GM21360 (cell line): ENCODE measurements around the gene MAOB.

ENCODE experiments used
- ATAC-seq: cut with Tn5 transposase; IDR thresholded peaks from one replicate; pipeline ENCODE4 v1.9.1; 2021; ENCODE audit warnings: mild to moderate bottlenecking, moderate library complexity; ENCODE audit not compliant: unreplicated experiment

The MAOB gene

DNA sequence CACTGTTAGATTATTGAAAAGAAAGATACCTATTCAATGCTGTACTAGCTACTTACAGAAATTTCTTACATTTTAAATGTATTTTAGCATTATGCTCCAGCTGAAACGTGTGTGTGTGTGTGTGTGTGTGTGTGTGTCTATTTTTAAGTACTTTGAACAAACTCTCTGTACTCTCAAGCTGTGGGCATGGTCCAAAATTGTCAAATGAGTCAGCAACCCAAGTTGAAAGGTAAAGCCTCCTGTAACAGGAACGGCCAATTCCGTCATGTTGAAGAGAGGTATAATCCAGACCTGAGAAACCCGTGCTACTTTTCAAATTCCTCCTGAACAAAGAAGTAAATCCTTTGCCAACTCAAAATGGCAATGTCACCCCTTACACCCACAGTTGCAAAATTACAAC is 20.5 kb downstream of the MAOB start:
- no peak for ATAC-seq

DNA sequence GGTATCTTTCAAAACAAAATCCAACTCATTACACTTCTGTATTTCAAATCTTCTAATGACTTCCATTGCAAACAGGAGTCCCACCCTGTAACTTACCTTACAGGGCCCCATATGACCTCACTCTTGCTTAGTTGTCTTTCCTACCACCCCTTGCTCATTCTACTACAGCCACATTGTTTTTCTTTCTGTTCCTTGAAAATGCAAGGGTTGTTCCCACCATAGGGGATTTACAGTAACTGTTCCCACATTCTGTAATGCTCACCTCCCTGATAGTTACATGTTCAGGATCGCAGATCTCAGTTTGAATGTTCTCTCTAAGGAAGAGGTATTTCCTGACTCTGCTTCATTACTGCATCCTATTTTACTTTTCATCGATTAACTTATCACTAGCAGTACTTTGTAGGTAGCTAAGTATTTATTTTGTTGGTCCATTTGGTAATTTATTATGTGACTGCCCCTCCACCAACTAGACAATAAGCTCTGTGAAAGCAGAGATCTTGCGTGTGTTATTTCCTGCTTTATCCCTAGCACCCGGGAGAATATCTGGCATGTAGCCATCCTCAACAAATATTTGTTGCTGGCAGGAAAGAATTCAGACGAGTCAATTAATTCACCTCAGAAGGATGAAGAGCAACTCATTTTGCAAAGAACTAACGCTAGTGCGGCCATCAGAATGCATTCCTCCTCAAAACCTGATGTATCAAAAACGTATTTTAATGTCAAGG is 21.4 kb downstream of the MAOB start:
- no peak for ATAC-seq

DNA sequence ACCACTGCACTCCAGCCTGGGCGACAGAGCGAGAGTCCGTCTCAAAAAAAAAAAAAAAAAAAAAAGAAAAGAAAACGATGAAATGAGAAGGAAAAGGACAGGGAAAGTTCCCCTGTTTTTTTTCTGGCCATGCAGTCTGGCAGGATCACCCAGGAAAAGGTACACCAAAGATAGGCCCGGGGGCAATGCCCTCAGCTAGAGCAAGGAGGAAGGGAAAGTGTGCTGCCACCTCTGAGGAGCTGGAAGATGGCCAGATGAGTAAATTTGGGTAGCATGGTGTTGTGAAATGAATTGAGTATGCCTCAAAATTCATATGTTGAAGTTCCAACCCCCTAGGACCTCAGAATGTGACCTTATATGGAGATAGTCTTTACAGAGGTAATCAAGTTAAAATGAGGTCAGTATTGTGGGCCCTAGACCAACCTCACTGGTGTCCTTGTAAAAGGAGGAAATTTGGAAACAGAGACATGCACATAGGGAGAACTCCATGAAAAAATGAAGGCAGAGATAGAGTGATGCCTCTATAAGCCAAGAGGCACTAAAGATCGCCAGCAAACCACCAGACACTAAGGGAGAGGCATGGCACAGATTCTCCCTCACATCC is 28.9 kb downstream of the MAOB start:
- ATAC-seq, result no peak

DNA sequence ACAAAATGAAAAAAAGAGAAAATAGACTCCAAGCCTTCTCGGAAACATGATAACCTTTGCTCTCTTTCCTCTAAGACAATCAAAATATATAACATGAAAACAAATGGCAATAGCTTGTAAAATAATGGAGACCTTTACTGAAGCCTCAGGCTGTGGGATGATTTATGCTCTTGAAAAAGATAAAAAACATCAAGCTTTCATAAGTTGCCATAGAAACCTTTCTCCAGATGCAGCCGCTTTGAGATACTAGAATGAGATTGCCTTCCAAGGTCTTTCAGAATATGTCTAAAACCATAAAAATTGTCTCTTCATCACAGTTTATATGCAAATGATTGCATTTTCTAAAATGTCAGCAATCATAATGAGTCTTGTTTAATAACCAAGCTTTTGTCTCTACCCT is 31.6 kb downstream of the MAOB start:
- no peak for ATAC-seq

DNA sequence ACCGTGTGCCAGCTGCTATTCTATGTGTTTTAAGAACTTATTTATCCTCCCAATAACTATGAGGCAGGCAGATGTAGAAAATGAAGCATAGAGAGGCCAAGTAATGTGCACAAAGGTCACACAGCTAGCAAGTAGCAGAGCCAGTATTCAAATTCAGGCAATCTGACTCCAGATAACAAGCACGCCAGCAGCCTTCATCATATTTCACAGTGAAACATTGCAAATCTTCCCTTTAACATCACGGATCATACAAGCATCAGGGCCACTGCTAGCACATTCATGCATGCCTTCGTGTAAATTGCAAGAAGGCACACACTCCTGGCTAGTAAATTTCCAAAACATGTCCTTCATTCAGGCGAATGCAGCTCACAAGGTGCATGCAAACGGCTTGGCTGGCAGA is 33.1 kb downstream of the MAOB start:
- no peak for ATAC-seq

DNA sequence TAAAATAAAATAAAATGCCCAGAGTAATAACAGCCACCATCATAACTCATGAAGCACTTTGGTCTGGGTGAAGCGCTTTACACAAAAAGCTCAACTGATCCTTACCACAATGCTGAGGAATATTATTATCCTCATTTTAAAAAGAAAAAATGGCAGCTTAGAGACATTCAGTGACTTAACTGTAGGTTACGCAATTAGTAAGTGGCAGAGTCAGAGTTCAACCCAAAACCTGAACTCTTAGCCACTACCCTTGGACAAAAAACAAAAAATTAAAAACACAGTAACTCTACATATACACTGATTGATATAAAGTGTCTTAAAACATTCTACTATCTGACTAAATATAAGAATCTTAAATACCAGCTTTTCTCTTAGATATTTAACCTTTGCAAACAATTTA is 34.9 kb downstream of the MAOB start:
- no peak for ATAC-seq

DNA sequence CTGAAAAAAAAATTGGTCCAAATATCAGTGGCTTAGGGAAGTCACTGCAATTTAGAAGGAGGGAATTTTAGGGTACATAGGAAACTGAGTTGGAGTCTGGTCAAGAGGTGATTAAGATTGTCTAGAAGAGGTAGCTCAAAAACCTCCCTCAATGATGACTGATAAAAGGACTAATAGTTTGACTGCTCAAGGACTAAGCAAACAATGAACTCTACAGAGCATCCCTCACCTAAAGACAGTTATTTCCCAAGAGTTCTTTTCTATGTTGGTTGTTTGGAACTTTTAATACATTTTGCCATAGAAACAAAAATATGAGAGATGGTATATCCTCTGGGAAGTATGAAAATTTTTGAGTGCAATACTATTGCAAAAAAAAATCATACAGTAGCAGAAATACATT is 35.7 kb downstream of the MAOB start:
- ATAC-seq, result no peak

DNA sequence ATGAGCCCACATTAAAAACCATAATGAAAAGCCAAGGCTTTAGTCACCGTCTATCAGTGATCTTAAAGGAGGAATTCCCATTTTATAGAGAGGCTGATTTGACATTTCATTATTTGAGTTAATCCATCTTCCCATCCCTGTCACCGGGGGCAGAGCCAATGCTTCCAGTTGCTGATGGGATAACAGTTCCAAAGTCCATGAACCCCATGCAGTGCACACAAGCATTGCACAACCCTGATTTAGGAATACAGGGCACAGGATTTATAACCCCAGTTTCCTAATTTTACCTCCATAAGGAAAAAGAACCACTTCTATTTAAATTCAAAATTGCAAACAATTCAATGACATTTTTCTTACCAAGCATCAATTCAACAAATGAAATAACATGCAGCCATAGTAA is 36.5 kb downstream of the MAOB start:
- ATAC-seq, result no peak

DNA sequence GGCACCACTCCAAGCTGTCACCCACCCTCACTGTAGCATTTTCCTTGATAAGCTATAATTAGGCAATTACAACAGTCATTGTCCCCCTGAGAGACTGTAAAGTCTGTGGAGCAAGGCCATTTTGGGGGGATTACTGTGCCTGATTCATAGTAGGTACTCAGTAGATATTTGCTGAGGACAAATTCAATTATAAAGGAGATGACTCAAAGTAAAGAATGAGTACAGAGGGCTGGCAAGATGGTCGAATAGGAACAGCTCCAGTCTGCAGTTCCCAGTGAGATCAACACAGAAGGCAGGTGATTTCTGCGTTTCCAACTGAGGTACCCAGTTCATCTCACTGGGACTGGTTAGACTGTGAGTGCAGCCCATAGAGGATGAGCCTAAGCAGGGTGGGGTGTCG is 42.0 kb downstream of the MAOB start:
- no peak for ATAC-seq

DNA sequence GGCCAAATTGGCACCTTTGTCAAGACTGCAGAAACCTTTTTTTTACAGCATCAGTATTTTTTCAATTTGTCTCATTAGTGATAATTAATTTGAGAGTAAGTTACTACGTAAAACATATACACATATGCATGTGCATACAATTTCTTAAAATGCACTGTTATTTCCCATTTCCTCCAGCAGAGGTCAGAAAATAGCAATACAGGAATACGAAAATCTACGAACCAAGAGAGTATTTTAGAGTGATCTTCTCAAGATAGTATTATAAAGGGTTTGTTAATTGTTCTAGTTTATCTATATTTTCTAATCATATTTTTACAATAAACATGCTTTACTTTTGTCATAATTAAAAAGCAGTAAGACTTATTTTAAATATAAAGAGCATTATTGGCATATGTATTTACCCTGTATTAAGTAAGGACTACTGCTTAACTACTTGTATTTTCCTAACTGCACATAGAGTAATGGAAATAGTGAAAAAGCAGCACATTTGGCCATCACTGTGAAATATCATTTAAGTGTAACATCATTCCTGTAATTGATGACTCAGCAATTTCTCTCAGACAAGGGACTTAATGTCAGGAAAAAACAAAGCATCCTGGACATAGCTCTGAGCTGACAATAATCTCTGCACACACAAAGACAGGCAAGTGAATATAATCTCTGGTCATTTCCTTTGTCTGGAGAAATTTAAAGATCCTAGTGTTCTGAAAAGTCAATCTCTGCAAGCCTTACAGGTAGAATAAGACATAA is 45.6 kb downstream of the MAOB start:
- no peak for ATAC-seq

DNA sequence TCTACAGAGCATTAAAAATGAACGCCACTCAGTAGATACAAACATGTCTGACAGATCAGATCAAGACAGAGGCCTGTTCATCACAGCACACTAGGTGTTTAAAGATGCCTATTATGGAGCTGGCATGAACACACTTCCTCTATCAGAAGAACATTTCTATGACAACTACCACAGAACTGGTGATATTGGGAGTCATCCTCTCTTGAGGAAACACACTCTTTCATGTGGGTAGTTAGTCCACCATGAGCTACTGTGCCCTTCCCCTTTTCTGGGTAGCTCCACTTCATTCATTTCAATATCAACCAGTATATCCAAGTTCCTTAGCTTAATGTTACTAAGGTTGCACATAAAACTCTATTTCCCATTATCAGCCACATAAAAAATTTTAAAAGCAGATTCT is 46.7 kb downstream of the MAOB start:
- ATAC-seq, result no peak

DNA sequence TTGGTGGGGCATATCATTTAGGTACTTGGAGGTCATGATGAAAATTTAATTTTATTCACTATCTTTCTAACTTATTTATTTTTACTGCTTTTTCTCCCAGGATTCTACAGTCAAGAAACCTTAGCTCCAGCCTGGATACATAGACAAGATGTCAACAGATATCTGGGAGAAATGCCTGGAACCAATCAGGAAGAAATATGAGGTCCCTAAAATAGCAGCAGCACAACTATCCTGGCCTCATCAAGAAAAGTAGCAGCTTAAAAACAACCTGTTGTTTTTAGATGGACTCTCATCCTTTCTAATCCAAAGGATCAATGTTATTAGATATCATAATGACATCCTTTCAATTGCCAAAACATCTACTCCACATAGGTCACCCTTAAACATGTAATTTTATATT is 54.5 kb downstream of the MAOB start:
- ATAC-seq, result no peak

DNA sequence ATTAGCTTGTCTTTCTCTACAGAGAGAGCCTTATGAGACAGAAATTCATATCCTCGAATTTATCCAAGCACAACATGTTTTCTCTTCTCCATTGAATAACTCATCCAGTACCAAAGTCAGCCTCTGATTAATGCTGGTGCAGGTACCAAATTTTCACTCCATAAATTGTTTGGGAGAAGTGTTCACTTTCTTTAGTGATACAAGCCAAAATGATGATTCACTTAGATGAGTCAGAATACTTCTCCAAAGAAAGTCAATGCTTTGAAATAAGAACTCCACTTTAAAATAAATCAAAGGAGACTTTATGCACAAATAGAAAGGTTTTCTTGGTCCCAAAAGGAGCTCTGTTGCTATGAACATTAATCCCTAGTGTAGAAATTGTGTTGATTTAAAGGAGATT is 60.2 kb downstream of the MAOB start:
- ATAC-seq, result no peak

DNA sequence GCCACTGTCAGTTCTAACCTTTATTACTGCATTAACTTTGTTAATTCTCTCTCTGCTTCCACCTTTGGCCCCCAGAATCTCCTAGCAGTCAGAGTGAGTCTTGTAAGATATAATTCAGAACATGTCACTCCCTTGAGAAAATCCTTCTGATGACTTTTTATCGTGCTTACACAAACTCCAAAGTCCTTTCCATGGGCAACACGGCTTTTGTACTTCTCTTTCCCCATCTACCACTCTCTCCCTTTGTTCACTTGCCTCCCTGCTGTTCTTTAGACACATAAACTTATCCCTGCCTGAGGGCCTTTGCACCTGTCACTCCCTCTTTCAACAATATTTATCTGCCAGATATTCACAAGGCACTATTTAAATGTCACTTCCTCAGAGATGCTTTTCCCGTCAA is 64.8 kb downstream of the MAOB start:
- ATAC-seq, result no peak

DNA sequence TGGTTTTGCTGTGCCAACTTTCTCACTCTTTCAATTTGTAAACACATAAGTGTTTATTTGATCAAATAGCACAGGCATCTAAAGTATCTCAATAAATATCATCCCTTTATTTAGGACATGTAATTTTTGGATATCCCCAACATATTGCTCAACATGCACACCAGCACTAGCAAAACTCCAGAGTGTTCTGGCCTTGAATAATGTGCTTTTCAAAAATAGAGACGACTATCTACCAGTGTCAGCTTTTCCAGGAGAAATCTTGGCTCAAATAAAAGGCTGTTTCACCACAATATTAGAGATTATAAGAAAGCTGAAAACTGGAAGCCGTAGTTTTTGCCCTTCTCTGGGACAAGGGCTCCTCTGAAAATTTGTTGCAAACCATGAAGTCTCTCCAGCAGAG is 67.0 kb downstream of the MAOB start:
- ATAC-seq, result no peak

DNA sequence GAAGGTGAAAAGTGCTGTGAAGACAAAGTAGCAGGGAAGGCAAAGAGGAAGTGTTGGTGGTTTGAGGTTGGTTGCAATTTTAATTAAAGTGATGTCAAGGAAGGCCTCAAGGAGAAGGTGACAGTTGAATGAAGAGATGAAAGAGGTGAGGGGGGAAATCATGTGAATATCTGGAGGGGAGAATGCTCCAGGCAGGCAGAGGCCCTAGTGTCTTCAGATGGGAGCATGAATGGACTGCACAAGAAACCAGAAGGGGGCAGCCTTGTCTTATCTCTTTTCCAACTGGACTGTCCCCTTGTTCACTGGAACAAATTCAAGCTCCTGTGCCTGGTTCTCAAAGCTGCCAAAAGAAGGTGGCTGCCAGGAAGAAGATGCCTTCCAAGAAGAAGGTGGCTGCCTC is 68.4 kb downstream of the MAOB start:
- no peak for ATAC-seq

DNA sequence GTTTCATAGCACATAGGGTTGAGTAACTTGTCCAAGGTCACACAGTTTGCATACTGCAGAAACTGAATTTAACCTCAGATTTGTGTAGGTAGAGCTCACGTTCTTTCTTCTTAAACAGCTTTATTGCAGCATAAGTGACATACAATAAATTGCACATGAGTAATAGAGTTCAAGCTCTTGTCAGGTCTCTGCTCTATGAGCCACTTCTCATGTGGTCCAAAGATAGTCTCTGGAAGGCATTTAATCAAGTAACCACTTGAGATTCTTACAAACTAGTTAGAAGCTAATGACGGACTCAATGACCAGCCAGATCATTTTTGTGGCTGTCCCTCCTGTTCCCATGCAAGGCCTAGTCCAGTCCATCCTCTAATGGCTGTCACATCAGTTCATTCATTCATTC is 68.9 kb downstream of the MAOB start:
- ATAC-seq, result no peak

DNA sequence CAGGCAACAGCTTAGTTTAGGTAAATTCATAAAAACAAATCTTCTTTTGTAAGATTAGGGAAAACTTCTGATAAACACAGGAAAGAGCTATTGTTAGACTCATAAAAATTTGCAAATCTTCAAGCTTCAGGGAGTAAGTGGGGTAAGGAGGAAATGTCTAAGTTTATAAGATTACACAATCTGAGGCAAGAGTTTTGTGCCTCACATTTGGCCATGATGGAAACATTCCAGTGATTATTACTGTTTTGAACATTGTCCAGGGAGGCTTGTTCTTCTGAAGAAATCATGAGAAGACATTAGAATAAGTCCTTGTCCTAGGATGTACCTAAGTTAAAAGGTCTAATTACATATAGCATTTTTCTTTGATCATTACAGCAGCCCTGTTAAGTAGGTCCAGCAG is 72.8 kb downstream of the MAOB start:
- no peak for ATAC-seq

DNA sequence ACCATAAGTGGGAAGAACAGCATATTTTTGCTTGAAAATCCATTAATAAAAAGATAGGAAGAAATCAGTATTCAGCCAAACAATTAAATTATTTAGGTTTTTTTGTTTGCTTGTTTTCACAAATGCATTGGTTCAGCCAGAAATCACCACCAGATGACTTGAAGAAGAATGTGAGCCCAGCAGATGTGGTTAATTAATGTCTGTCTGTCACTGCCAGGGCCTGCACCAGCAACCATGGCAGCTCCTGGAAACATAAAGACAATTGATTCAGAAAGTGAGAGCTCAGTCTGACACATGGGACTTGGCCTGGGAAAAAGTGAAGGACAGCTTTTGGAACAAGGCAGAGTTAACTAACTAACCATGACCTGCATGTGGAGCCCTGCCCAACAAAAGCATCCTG is 74.0 kb downstream of the MAOB start:
- no peak for ATAC-seq

DNA sequence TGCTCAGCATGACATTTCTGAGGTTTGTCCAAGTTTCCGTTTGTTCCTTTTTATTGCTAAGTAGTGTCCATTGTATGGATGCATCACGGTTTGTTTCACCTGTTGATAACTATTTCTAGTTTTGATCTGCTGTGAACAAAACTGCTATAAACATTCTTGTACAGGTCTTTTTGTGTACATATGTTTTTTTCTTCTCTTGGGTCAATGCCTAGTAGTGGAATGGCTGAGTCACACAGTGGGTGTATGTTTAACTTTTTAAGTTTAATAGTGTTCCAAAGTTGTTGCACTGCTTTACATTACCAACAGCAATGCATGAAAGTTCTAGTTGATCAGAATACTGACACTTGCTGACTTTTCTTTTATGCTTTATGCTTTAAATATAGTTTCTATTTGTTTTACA is 76.7 kb downstream of the MAOB start:
- no peak for ATAC-seq

DNA sequence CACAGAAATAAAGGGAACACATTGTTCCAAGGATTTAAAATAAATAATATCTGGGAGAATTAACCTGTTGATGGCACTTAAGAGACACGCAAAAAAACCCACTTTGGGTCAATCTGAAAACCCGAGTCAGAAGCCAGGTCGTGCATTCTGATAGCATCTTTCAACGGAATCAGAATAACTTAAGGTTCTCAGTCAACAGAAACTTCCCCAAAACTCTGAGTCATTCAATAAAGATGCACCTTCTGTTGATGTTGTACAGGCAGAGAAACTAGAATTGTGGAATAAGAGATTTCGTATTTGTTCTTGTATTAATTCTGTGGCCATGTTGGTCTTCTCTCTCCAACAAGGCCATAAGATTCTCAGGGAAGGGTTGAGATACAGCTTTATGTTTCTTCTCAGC is 78.2 kb downstream of the MAOB start:
- ATAC-seq, result no peak

DNA sequence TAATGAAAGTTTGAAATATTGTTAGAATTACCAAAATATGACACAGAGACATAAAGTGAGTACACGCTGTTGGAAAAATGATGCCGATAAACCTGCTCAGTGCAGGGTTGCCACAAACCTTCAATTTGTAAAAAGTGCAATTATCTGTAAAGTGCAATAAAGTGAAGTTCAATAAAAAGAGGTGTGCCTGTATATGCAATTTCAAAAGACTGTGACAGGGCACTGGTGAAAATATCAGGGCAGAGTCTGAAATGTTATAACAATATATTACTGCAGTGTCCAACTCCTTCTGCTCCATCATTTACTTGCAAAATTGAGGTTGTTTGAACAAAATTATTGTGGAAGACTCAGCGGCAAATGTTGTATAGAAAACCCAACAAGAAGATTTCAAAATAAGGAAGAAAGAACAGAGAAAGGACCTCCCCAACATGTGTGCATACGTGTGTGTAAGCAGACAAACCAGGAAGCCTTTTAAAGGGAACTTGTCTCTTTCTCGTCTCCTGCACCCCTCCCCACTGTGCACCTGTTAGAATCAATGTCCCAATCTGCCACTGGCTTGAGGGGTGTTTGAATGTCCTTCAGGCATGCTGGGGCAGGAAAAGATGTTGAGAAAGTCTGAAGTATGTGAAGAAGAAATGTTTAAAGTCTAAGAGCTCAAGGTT is 96.2 kb downstream of the MAOB start:
- ATAC-seq, result no peak
